DOHH2 (cell line): ENCODE results near the gene TSC22D1.

ENCODE experiments used
- EZH2phosphoT487 ChIP-seq: fragments of 200-600 bp; sonication (generic); IDR thresholded peaks from 2 replicates; pipeline ENCODE4 v1.6.1; 2017; ENCODE audit warnings: borderline replicate concordance, mild to moderate bottlenecking, antibody characterized with exemption, low read length, moderate library complexity, mixed read lengths
- TF ChIP-seq, protein P1 (sequence below): fragments of 200-600 bp; sonication (generic); IDR thresholded peaks from one replicate; pipeline ENCODE4 v1.5.1; 2014; ENCODE audit warnings: antibody characterized with exemption, mild to moderate bottlenecking, low read depth, low read length; ENCODE audit not compliant: poor library complexity, severe bottlenecking

- TF ChIP-seq, protein P1, sequence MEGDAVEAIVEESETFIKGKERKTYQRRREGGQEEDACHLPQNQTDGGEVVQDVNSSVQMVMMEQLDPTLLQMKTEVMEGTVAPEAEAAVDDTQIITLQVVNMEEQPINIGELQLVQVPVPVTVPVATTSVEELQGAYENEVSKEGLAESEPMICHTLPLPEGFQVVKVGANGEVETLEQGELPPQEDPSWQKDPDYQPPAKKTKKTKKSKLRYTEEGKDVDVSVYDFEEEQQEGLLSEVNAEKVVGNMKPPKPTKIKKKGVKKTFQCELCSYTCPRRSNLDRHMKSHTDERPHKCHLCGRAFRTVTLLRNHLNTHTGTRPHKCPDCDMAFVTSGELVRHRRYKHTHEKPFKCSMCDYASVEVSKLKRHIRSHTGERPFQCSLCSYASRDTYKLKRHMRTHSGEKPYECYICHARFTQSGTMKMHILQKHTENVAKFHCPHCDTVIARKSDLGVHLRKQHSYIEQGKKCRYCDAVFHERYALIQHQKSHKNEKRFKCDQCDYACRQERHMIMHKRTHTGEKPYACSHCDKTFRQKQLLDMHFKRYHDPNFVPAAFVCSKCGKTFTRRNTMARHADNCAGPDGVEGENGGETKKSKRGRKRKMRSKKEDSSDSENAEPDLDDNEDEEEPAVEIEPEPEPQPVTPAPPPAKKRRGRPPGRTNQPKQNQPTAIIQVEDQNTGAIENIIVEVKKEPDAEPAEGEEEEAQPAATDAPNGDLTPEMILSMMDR: no peak
- no peak for TF ChIP-seq EZH2phosphoT487
Measured at GRCh38 chr13:44549476-44549875, 26.7 kb downstream of the TSC22D1 start.
